Suppressor macrophage treated with lipopolysaccharide for 1 hour (primary cell): Measurements from ENCODE around the gene CYFIP2.
"Not testable (repeated sequence)": the region's sequence is repeated elsewhere in the genome, so short reads cannot be mapped to it uniquely, and the experiment has no call there.

Experiments used
- DNase-seq, 3 donors: peaks; one replicate each; pipeline ENCODE4 v3.0.0-alpha.2; 2020 to 2022

Gene CYFIP2

DNA sequence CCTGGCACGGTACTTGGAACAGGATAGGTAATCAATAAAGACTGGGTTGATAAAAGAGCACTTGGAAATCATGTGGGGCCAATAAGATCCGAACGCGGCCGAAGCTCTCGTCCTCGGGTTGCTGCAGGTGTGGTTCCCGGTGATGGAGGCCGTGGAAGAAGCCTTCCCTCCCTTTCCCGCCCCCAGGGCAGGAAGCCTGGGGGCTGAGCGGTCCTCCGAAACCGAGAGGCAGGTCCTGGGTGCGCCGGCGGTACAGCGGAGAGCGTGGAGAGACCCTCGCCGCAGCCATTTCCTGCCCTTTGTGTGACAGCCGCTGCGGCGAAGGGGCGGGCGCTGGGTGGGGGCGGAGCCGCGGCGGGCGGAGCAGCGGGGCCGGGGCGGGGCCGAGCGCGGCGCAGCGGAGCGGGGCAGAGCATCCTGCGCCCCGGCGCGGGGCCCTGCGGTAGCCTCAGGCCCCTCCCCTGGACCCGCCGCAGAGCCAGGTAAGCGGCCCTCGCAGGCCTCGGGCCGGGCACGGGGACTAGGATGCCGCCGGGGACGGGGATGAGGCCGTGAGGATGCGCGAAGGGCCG, at the start of gene CYFIP2:
TSS of gene CYFIP2 (plus strand) at position 410 of the 572 bp plus-strand sequence. CDS start 19,239 bp downstream, outside the sequence.
- DNase-seq = peak; percentile 51 to 88 (median 73)

DNA sequence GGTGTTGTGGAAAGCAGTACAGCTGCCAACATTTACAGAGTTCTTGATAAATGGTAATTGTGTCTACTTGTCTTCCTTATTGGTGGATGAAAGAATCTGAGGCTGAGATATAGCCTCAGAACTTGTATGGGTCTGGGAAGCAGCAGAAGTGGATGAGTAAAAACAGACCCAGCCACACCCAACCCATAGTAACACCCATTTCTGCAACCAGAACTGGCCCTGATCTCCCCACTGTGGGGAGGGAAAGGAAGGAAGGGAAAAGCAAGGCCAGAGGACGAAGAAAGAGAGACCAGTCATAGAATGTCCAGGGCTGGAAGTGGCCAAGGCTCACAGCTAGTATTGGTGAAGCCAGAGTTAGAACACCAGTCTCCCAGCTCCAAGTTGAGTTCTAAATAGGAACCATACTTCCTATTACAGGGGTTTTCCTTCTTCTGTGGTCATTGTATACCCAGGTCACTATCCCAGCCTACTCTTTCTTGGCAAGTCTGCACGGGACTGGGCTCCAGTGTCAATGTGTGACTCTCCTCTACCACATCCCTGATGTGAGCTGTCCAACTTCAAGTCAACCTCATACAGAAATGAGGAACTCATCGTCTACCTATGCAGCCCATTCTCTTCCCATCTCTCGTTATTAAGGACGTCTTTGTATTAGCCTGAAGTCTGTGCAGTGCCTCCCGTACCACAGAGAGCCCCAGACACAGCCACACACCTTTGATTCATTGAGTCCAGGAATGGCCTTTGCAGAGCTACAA, 49.4 kb upstream of the CYFIP2 start:
- no peak for DNase-seq

DNA sequence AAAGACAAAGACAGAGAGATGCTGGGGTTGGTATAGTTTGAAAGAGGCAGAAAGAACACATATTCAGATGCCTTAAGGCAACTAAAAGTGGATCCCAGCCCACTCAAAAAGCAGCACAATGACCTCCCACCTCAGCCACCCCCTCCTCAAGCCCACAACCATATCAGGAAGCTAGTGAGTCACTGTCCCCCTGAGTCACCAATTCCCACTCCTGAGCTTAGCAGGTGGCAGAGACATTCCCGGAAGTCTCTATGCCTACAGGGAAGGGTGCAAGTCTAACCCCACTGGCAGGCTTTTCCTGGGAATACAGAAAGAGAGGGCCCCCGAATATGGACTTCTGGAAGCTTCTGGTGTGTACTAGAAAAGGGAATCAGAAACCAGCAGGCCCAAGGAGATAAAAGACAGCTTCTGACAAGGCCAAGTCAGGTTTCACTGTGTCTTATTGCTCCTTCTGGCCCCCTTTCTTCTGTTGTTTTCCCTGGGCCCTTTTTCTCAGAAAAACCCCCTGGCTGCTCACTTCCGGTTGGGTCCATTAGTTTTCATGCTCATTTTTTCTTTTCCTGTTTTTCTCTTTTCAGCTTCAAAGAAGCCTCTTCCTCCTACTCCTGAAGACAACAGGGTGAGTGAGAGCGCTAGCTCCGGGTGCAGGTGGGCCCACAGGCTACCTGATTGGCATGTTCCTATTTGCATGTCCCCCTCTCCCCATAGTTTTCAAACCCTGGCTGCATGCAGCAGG, 48.5 kb upstream of the CYFIP2 start:
- no peak for DNase-seq

DNA sequence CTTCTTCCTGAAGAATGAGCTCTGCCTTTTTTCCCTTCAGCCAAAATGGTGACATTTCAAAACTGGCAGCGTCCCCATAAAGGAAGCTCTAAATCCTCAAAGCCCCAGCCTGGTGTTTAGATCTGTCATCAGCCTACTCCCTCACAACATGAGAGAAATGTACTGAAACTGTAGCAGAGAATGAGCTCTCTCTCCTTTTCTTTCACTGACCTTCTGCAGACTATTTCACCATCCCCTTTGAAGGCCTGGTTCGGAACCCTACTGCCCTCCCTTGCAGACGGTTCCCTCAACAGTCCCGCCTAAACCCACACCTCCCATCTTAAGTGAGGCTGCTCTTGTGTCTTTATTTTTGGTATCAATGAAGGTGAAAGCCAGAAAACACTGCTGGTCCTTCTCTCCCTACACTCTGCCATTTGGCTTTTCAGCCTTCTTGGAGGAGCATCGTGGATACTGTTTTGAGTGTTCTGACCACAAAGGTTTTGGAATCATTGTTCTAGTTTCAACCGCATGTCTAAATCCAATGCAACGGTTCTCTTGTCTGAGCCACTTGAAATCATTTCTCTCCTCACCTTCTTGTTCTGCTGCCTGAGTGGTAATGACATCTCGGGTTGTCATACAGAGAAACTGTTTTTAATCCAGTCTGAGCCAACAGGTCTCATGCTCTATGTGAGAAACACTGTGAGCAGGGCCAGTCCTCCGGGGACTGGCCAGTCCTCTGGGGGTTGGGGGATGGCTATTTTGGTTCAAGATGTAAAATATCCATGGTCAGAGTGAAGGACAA, 46.2 kb upstream of the CYFIP2 start:
- no peak for DNase-seq

DNA sequence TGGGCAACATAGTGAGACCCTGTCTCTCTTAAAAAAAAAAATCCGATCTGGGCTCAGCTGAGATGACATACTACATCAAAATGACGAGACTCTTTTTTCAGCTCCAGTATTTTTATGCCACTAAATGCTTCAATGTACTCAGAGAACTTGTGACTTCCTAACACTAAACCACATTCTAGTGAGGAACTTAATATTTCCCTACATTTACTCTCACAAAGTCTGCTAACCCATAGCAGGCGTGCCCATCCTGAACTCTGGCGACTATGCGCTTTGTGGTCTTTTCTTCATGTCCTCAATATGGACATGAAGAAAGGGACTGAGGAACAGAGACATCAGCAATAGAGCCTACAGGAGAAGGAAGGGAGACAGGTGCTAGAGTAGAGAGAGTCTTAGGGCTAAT, 44.0 kb upstream of the CYFIP2 start:
- DNase-seq = no peak

DNA sequence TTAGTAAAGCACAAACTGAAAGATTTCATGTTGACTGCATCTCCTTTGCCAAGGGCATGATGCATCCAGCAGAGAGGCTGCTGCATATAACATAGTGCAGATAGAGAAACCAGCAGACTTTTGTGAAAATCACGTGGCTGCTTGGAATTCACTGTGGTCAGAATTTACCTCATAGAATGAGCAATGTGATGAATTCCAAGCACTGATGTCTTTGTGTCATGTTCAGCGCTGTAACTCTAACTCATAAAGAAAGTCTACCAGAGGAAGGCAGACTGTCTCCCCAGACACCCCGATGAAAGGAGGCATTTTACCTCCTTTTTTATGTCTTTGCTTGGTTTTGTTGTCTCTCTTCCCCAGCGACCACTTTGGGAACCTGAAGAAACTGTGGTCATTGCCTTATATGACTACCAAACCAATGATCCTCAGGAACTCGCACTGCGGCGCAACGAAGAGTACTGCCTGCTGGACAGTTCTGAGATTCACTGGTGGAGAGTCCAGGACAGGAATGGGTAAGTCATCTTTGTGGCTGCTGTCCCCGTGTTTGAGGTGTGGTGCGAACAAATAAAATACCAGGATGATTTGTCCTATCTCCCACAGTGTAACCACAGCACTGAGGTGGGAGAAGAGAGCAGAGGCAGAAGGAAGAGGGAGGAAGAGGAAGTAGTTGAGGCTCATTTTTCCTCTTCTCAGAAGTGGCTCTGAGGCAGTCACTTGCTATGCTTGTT, 43.3 kb upstream of the CYFIP2 start:
- DNase-seq = no peak

DNA sequence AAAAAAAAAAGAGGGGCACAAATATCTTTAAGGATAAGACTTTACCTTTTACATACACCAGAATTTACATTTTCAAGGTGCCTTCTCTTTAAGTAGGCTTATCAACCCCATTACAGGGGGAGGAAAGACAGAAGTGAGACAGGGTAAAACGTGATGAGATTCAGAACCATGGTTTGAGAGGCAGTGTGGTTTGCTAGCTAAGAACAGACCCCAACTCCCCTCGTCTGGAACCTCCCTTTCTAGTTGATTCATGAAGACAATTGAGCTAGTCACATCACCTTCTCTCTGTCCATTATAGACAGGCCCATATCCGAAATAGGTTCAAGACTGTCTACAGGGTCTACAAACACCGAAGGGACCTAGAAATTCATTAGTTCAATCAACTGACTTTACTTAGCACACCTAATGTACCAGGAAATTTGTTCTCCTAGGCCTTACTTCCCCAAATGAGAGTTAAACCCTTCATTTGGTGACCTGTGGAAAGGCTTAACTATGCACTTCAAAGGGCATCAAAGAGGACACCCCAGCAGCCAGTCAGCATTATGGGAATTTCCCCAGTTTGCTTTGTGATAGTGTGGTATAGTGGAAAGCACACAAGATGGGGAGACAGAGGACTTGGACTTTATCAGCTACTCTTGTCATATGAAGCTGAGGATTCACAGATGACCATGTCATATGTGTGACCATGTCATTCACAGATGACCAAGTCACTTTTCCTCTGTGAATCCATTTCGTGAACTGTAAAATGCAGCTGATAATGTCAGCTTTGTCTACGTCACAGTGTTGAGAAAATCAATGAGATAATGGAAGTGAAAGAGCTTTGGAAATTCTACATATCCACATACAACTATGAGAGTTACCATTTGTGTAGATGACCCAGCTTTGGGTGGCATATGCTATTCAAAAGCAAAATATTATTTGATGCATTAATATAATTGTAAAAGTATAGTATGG, 40.2 kb upstream of the CYFIP2 start:
- no peak for DNase-seq

DNA sequence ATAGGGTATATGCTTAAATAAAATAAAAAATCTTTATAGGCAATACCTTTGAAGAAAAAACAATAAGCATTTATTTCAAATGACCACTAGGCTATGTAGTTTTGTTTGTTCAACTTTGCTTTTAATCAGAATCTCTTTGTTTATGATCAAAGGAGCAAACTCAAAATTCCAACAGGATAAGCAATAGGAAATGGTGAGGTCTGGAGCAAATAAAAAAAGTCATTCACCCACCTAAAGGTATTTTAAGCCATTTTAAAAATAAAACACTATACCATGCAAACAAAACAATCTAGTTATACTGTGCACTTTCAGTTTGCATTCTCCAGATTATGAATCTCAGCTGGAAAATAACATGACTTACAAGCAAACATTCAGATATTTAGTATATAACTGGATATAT, 35.3 kb upstream of the CYFIP2 start:
- DNase-seq = no peak

DNA sequence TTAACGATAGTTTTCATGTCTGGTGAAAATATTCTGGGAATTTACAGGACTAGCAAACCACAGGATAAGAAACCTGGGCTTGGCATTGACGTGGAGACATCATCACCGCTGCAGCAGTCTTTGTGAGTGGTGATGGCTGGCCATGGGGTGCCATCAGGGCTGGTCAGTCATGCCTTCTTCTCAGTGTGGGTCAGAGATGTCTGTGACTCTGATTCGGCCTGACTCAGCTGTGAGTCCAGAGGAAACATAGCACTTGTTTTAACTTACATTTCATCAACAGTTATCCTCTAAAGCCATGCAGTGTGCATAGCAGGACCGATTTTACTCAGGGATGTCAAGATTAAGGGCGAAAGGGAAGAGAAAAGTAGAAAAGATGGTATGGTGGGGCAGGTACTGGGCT, 33.2 kb upstream of the CYFIP2 start:
- DNase-seq = no peak

DNA sequence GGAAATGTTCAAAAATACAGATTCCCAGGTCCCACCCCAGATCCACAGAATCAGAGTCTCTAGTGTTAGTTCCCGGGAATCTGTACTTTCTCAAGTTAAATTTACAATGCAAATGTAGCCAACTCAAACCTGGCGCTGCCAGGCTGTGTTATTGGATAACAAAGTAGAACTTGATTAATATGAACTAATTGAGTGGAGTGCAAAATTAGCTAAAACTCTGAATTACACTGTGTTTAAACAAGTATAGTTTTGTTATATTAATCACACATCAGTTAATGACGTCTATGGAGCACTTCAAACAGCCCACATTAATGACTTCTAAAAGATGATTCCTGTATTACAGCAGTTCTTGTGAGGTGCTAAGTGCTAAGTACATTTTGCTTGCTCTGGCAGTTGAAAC, 32.4 kb upstream of the CYFIP2 start:
- DNase-seq = no peak

DNA sequence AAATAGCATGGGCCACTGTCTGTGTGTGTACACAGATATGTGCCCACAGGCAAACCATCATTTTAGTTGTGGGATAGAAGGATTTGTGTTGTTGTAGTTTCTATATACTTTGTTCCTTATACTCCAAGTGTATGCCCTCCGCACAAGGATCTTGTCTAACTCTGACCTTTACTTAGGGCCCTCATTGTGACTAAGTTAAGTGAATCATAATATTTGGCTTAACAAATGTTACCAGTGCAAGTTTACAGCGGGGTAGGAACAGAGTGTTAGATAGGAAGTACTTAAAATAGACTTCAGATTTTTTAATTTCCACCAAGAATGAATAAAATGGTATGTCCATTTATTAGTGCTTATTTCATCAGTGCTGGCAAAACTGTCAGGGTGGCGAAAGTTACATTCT, 29.5 kb upstream of the CYFIP2 start:
- no peak for DNase-seq

DNA sequence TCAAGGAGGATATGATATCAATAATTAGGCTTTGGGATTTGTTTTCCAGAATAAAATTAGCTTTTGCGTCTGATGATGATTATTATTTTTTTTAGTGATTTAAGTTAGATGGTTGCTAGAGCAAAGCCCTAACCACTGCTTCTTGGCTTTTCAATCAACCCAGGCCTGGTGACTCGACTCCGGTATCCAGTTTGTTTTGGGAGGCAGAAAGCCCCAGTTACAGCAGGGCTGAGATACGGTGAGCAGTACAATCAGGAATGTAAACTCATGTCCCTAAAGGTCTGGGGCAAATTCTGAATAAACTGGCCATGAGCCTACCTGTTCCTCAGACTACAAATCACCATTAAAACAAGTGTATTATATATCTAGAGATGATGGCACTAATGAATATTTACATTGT, 24.4 kb upstream of the CYFIP2 start:
- DNase-seq = no peak

DNA sequence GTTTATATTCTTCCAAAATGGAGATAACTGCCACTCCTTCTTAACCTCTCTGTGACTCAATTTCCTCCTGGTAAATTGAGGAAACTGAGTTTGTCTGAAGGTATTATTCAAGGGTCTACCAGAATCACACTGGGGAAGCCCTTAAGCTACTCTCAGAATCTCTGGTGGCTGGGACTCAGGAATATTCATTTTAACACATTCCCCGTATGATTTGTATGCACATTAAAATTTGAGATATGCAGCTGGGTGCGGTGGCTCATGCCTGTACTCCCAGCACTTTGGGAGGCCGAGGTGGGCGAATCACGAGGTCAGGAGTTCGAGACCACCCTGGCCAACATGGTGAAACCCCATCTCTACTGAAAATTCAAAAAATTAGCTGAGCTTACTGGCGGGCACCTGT, 21.2 kb upstream of the CYFIP2 start:
- DNase-seq = not testable (repeated sequence)

DNA sequence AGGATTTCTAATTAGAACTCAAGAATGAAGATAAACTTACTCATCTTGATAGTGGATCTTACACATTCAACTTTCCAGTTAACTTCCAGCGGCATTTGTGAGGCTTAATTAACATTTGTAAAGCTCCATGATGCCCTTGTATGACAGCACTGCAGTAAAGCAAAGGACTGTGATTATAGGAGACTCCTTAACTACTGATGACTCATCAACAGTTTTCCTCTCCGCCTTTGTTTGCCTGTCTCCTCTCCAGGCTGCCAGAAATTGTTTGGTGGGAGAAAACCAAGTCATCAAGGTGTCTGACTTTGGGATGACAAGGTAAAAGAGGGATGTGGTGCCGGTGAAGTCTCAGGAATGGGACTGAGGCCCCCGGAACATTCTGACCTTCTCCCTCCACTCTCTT, 20.4 kb upstream of the CYFIP2 start:
- DNase-seq = no peak

DNA sequence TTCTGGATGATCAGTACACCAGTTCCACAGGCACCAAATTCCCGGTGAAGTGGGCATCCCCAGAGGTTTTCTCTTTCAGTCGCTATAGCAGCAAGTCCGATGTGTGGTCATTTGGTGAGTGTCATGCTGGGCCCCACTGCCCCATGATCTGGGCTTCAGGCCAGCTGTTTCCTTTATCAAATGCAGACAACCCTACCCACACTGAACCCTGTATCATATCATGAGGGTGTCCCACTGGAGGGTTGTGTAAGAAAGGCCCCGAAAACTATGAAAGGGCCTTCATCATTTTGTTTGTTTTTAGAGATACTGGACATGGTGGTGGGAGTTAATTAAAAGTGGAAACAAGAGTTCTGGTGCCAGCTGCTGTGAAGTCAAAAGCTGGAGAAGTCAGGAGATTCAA, 20.0 kb upstream of the CYFIP2 start:
- no peak for DNase-seq

DNA sequence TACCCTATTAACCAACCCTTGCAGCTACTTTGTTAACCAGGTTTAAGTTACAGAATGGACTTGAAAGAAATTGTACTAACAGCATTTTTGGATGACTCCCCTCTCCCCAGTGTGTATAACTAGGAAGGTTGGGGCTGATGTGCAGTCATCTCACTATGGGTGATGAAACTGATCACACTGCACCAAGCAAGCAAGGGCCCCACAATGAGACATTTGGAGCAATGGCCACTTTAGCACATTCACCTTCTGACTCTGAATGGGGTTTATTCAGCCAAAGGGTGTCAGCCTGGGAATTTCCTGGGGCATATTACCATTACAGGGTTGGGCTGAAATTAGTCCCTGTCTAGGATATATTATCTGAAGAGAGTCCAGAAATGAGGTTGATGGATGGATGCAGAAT, 18.7 kb upstream of the CYFIP2 start:
- no peak for DNase-seq

DNA sequence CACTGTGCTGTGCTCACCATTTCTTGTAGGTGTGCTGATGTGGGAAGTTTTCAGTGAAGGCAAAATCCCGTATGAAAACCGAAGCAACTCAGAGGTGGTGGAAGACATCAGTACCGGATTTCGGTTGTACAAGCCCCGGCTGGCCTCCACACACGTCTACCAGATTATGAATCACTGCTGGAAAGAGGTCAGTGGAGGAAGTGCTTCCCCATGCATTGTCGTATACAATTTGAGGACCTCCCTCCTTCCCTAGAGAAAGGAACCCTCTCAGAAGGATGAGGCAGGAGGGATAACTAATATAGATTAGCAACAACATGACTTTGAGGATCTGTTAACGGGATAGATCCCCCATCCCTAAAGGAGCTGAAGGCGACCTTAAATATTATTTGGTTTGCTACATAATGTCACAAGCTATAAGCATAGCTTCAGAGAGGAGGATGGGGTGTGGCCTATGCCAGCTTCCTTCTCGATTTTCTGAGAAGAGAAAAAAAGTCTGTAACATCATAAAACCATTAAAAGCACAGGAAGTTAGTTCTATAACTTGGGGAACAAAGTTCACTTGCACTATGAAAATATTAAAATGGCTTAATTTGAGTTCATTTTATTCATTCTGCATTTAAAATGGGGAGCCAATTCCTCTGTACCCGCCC, 17.0 kb upstream of the CYFIP2 start:
- DNase-seq = peak; percentile 55 to 63 (median 57)

DNA sequence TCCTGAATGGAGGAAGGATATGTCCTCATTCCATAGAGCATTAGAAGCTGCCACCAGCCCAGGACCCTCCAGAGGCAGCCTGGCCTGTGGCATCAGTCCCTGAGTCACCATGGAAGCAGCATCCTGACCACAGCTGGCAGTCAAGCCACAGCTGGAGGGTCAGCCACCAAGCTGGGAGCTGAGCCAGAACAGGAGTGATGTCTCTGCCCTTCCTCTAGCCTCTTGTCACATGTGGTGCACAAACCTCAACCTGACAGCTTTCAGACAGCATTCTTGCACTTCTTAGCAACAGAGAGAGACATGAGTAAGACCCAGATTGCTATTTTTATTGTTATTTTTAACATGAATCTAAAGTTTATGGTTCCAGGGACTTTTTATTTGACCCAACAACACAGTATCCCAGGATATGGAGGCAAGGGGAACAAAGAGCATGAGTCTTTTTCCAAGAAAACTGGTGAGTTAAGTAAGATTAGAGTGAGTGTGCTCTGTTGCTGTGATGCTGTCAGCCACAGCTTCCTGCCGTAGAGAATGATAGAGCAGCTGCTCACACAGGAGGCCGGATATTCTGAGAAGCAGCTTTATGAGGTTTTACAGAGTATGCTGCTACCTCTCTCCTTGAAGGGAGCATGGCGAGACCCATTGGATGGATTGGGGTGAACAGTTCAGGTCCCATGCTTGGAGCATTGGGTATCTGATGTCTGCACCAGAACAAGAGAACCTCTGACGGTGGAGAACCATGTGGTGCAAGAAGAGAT, 13.0 kb upstream of the CYFIP2 start:
- peak in 1 of 3 donors; percentile 42 for DNase-seq

DNA sequence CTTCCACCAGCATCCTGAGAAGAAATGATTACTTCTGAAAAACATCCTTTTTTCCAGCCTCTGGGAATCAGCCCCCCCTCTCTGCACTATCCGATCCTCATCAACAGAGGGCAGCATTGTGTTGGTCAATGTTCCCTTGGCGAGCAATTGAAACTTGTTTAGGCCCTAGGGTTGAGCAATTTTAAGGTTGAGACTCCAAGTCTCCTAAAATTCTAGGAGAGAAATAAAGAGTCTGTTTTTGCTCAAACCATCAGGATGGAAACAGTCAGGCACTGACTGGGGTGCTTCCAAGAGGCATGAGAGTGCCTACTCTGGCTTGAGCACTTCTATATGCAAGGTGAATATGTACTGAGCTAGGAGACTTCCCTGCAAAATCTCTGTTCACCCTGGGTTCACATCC, 12.4 kb upstream of the CYFIP2 start:
- DNase-seq = peak; percentile 65 to 78 (median 69)

DNA sequence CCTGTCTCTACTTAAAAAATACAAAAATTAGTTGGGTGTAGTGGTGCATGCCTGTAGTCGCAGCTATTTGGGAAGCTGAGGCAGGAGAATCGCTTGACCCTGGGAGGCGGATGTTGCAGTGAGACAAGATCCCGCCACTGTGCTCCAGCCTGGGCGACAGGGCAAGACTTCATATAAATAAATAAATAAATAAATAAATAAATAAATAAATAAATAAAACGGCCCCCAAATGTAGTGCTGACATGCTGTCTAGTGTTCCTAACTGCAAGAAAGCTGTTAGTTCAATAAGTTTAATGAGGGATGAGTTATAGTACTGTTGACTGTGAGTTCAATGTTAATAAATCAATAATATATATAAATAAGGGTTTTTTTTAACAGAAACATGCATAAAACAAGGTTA, 7.5 kb upstream of the CYFIP2 start:
- DNase-seq = no peak
